ENCODE data around the gene SPATA2.
"Not testable (repeated sequence)": the region's sequence is repeated elsewhere in the genome, so short reads cannot be mapped to it uniquely, and the experiment has no call there.

SPATA2 gene, protein sequence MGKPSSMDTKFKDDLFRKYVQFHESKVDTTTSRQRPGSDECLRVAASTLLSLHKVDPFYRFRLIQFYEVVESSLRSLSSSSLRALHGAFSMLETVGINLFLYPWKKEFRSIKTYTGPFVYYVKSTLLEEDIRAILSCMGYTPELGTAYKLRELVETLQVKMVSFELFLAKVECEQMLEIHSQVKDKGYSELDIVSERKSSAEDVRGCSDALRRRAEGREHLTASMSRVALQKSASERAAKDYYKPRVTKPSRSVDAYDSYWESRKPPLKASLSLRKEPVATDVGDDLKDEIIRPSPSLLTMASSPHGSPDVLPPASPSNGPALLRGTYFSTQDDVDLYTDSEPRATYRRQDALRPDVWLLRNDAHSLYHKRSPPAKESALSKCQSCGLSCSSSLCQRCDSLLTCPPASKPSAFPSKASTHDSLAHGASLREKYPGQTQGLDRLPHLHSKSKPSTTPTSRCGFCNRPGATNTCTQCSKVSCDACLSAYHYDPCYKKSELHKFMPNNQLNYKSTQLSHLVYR

DNA sequence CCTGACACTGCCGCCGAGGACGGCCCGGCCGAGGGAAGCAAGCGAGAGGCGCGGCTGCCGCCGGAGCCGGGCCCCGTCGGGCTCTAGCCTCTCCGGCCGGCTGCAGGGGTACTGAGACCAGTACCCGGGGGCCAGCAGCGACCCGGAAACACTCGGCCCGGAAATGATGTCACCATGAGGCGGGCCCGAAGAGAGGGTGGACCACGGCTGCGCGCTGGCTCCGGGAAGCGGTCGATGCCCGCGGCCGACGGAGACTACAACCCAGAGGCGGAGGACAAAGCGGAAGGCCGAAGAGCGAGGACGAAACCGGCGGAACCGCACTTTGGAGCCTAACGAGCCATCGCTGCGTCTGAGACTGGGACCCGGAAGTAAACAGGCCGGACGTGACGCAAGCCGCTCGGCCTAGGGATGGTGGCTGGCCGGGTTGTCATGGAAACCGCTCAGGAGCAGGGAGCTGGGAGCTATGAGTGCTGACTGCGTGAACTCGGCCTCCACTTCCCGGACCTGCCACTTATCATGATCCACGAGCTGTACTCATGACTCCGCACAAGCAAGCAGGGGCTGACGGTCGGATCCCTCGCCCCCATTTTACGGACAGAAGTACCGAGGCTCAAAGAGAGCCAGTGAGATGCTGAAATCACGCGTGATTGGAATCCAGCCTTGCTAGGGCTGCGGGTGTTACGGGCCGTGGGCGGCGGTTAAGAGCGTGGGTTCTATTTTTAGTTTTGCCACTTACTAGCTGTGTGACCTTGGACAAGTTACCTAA lies at the start of gene SPATA2:
Gene SPATA2, minus strand, starts transcription at position 150 of the 766 bp plus-strand sequence. CDS start 7,039 bp downstream, outside the sequence.
- peak; percentile 98 for DNase-seq (ENCODE audit: low spot score)

DNA sequence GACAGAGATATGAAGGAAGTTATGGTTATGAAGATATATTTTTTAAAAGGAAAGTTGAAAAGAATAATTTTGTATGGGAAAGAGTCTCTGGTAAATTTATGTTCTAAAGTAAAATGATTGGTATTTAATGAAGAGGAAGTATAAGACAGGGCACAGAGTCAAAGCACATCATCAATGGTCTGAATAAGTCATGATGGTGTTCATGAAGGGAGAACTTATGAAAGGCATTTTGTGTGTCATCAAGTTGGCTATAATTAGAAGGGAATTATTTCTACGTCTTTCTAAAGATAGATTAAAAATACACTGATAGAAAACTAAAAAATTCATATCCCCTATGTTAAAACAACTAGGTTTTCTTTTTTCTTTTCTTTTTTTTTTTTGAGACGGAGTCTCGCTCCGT lies 46.1 kb upstream of the SPATA2 start:
- no peak for DNase-seq (ENCODE audit: low spot score)

DNA sequence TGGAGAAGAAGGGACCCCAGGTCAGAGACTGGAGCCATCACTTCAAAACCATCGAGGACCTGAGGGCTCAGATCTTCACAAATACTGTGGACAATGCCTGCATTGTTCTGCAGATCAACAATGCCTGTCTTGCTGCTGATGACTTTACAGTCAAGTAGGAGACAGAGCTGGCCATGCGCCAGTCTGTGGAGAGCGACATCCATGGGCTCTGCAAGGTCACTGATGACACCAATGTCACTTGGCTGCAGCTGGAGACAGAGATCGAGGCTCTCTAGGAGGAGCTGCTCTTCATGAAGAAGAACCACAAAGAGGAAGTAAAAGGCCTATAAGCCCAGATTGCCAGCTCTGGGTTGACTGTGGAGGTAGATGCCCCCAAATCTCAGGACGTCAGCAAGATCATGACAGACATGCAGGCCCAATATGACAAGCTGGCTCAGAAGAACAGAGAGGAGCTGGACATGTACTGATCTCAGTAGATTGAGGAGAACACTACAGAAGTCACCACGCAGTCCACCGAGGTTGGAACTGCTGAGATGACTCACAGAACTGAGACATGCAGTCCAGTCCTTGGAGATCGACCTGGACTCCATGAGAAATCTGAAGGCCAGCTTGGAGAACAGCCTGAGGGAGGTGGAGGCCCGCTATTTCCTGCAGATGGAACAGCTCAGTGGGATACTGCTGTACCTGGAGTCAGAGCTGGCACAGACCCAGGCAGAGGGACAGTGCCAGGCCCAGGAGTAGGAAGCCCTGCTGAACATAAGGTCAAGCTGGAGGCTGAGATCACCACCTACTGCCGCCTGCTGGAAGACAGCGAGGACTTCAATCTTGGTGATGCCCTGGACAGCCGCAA lies 42.0 kb upstream of the SPATA2 start:
- DNase-seq (ENCODE audit: low spot score): not testable (repeated sequence)

DNA sequence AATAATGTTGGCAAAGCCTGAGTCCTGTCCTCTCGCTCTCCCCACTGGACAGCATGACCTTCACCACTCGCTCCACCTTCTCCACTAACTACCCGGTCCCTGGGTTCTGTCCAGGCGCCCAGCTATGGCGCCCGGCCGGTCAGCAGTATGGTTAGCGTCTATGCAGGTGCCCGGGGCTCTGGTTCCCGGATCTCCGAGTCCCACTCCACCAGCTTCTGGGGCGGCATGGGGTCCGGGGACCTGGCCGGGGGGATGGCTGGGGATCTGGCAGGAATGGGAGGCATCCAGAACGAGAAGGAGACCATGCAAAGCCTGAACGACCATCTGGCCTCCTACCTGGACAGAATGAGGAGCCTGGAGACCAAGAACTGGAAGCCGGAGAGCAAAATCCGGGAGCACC lies 41.4 kb upstream of the SPATA2 start:
- no peak for DNase-seq (ENCODE audit: low spot score)

DNA sequence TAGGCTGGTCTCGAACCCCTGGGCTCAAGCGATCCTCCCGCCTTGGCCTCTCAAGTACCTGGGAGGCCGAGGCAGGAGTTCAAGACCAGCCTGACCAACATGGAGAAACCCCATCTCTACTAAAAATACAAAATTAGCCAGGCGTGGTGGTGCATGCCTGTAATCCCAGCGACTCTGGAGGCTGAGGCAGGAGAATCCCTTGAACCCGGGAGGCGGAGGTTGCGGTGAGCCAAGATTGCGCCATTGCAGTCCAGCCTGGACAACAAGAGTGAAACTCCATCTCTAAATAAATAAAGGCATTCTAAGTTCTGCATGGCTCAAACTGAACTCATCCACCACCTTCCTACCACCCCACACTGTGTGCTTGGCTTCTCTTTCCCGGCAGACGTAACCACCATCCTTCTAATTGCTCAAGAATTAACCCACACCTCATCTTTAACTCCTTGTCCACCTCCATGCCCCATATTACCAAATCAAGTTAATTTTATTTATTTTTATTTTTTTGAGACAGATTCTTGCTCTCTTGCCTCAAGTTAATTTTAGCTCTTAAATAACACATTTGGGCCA lies 40.6 kb upstream of the SPATA2 start:
- not testable (repeated sequence) for DNase-seq (ENCODE audit: low spot score)

DNA sequence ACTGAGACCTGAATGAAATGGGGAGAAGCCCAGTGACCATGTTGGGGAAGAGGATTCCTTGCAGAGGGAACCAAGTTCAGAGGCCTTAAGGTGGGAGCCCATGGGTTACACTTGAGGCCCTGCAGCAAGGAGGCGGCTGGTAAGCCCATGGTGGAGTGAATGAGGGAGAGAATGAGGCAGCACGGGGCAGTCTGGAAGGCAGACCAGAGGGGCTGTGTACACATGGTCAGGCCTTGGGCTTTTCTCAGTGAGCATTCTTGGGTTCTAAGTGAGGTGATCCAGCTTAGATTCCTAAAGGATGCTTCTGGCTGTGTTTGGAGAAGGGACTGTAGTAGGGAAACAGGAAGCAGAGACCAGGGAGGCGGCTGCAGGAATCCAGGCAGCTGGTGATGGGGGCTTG lies 39.8 kb upstream of the SPATA2 start:
- no peak for DNase-seq (ENCODE audit: low spot score)

DNA sequence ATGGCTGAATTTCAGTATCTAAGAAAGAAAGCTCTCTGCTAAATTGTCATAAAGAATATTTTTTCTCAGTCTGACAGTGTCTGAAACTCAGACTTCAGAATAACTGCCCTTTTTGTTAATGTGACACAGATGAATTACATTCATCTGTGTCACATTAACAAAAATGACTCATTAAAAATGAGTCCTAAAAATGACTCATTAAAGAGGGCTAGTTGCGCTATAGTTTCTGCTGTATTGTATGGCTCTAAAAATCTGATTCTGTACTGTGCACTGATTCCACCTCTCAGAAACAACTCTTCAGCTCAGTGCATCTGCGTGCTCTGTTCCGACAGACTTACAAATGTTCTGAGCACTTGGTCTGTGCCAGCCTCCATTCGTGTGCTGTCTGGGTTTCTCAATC lies 35.8 kb upstream of the SPATA2 start:
- peak; percentile 67 for DNase-seq (ENCODE audit: low spot score)

DNA sequence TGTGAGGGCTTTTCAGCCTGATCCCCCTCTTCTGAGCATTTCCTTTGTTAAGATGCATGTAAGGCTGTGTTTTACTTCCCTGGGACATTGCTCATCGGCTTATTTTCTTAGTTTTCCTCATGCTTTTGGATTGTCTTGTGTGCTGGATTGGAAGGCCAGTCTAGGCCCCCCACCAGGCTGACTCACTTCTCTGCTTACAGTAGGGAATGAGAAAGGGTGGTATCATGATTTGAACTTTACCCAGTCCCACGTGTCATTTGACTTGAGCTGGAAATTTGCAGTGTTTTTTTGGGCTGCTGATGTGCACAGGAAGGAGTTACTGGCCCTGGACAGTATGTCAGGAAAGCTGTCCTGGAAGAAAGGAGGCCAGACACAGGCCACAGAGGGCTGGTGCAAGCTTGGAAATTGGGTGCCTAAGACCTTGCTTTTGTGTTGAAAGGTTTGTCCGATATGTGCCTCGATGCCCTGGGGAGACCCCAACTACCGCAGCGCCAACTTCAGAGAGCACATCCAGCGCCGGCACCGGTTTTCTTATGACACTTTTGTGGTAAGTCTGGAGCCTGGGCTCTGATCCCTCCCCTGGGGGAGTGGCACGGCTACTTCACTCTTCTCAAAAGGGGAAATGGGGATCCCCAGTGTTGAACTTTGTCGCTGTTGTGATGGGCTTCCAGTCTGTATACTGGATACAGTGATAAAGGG lies 33.6 kb upstream of the SPATA2 start:
- peak; percentile 82 for DNase-seq (ENCODE audit: low spot score)

DNA sequence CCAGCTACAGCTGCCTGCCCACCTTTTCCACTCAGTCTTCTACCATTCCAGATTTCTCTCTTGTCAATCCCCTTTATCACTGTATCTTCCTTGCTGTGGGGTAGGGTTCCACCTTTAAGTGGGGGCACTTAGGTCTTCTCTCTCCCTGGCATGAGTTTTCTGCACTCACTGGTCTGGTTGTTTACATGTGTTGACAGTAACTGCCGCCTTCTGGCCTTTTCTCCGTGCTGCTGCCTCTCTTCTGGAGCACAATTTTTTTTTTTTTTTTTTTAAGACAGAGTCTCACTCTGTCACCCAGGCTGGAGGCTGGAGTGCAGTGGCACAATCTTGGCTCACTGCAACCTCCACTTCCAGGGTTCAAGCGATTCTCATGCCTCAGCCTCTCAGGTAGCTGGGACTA lies 32.8 kb upstream of the SPATA2 start:
- no peak for DNase-seq (ENCODE audit: low spot score)

DNA sequence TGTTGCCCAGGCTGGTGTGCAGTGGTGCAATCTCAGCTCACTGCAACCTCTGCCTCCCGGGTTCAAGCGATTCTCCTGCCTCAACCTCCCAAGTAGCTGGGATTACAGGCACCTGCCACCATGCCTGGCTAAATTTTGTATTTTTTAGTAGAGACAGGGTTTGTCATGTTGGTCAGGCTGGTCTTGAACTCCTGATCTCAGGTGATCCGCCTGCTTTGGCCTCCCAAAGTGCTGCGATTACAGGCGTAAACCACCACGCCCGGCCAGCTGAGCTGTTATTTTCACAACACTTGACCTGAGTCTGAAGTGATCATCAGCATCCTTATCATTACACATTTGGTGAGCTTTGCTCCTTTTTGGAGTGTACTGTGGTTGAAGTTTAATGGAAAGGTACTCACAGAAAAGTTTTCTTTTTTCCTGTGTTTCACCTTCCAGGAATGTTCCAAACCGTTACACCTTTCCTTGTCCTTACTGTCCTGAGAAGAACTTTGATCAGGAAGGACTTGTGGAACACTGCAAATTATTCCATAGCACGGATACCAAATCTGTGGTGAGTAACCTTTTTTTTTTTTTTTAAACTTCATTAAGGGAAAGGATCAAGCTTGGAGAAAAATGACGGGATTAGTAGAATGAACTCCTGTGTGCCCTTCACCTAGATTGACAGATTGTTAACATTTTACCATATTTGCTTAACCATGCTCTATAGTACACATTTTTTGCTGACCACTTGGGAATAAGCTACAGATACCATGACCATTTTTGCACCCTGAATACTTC lies 30.6 kb upstream of the SPATA2 start:
- DNase-seq (ENCODE audit: low spot score): no peak

DNA sequence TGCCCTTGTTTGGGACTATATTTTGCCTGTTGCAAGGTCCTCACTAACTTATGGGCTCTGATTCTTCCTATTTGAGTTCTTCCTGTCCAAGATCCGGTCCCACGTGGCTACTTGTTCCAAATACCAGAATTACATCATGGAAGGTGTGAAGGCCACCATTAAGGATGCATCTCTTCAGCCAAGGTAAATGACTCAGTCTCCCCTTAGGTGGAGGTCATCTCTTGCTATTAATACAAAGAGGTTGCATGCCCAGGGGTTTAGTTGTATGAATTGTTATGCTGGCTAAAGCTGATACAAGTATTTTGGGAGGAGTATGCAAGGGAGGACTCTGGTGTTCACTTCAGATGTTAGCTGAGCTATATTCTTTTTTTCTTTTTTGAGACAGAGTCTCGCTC lies 30.0 kb upstream of the SPATA2 start:
- no peak for DNase-seq (ENCODE audit: low spot score)

DNA sequence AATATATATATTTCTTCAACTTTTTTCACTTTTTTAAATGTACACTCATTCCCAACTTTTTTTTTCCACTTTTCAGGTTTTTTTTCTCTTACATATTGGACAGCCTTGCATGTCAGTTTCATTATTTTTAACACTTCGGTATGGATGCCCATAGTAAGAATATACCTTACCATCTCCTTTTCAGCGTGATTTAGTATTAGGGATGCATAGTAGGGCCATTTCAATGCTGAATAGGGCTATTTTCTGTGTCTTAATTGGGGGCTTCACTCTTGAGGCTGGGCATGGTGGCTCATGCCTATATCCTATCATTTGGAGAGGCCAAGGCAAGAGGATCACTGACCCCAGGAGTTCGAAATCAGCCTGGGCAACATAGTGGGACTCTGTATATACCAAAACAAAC lies 27.6 kb upstream of the SPATA2 start:
- DNase-seq (ENCODE audit: low spot score): no peak

DNA sequence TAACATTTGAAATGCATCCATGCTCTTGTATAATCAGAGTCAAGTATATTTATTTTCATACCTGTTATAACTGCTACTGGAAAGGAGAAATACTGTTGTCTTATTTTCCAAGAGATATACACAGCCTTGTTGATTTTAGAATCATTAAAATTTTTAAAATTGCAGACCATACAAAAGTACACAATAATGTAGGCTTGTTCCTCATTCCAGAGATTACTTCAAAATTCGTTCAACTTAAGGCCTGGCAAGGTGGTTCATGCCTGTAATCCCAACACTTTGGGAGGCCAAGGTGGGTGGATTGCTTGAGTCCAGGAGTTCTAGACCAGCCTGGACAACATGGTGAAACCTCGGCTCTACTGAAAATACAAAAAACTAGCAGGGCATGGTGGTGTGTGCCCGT lies 27.0 kb upstream of the SPATA2 start:
- no peak for DNase-seq (ENCODE audit: low spot score)

DNA sequence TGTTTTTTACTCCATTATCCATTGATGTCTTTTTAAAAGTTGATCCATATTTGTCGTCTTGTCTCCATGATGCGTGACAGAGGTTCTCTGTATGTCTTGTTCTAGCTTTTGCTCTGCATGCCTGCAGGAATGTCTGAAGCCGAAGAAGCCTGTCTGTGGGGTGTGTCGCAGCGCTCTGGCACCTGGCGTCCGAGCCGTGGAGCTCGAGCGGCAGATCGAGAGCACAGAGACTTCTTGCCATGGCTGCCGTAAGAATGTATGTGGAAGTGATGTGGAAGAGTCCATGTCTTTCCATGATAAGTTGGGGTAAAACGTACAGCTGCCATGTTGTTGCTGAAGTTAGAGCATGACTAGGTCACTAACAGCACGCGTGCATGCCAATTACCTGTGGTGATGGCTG lies 26.1 kb upstream of the SPATA2 start:
- no peak for DNase-seq (ENCODE audit: low spot score)

DNA sequence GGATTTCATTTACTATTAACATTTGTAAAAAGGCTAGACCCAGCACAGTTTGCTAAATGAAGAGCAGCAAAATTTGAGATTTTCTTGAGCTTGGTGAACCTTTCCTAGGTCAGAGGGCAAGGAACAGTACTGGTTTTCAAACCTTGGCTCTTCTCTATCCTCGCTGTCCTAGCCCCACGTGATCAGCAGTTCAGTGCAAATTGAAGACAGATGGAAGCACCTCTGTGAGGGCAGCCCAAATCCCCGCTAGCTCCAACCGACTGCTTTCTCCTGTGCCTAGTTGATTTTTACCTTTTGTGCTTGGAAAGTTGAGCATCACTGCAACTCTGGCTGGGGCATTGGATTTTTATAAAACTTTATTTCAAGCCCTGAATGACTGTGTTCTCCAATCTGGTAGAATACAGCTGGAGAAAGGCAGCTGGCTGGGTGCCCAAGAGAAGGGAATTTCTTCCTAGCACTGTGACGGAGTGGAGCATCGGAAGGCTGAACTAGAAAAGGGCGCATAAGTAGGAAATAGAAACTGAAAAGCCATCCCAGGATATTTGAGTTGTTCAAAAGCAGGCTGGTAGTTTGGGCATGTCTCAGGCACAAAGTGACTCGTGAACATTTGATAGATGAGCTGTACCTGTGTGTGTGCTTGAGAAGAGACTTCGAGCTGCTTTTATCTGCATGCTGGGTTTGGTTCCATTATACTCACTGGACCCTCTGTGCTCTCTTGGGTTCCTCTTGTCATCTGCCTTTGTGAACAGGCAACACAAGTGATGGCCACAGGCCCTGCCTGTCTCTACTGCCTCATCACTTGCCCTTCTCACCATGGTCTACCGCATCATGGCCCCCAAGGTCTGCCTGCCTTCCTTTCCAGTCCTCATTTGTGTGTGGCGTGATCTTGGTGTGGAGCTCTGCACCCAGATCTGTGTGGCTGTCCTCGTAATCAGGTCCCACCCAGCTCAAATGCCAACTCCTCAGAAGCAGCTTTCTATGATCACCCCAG lies 23.1 kb upstream of the SPATA2 start:
- DNase-seq (ENCODE audit: low spot score): peak; percentile 43

DNA sequence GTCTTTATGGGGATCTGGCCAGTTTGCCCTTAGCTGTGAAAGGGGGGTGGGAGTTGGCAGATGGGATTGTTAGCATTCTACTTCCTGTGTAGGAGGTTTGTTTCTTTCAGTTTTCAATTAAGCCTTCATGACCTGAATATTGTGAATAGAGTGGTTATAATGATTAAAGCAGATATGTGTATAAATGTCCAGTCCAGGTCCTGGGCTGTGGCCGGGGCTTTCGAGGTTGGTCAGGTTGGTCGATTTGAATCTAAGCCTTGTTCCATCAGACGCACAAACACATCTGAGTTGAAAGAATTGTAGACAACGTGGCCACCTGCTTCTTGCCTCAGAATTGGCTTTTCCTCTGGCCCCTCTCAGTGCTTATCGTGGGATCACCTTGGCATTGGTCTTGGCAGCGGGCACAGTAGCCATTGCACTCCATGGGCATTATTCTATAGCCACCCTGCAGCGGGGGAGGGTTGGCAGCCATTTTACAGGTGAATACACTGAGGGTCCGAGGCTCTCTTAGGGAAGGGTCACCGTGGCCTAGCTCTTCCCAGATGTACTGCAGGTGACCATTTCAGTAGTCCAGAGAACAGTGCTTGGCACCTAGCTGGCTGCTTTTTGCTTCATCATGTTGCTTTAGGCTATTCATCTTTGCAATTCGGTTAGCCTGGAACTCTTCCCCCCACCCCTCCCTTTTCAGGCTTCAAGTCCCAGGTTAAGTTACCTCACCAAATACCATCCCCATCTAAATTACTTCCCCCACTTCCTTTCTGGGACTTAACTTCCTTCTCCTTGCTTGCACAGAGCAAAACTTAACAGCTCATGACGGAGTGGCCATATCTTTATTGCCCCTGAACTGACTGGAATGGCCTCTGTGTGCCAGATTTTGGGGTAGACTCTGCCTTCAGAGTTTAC lies 21.9 kb upstream of the SPATA2 start:
- DNase-seq (ENCODE audit: low spot score): no peak

DNA sequence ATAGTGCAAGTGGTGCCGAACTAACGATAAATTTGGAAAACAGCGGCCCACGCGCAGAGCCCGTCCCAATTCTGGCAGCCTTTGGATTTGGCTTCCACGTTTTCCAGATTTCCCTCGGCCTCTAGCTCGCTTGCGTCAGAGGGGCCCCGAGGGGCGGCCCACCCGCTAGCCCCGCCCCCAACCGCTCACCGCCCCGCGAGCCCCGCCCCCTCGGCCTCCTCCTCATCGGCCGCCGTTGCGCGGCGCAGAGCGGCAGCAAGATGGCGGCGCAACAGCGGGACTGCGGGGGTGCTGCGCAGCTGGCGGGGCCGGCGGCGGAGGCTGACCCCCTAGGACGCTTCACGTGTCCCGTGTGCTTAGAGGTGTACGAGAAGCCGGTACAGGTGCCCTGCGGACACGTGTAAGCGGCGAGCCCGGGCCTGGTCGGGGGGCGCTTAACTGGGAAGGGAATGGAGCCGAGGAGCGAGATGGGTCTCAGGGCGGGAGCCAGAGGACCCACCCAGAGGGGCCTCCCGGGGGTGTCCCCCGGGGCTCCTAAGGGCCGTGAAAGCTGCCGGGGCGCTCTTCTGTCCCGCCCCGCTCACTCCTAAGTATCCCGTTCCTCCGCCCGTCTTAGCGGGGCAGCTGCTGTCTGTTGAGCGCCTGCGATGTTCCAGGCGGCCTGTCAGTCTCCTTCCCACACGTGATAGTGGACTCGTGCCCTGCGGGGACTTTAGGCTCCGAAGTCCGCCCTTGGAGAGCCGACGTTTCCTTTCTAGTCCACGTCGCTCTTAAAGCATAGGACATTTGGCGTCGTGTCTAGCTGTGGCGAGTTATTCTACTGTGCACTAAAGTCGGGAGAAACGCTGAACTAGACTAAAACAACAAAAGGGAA lies 21.1 kb upstream of the SPATA2 start, which contains the start of gene RNF114:
Gene RNF114, plus strand, starts transcription at position 245 of the 874 bp plus-strand sequence. Its CDS starts 16 bp downstream, at position 261.
- DNase-seq (ENCODE audit: low spot score): peak; percentile 99

Data from AG08395 (cell line).